Panc1 (cell line): ENCODE results near the gene PCSK5.

Experiments used
- CTCF ChIP-seq: fragments of 450-650 bp; IDR thresholded peaks from 2 replicates; pipeline ENCODE4 v1.5.1; 2017; ENCODE audit warnings: mild to moderate bottlenecking
- POLR2AphosphoS5 ChIP-seq: IDR thresholded peaks from 2 replicates; pipeline ENCODE4 v1.6.1; 2012; ENCODE audit warnings: mild to moderate bottlenecking, low read depth, low read length, moderate library complexity
- TCF7L2 ChIP-seq: IDR thresholded peaks from 2 replicates; pipeline ENCODE4 v1.6.1; 2011; ENCODE audit warnings: mild to moderate bottlenecking, low read depth, low read length, inconsistent platforms

- TF ChIP-seq TCF7L2 (no peak), CTCF (no peak), POLR2AphosphoS5 (no peak)
These were observed 297.8 kb downstream of the PCSK5 start for GRCh38 chr9:76188286-76188685.
